HepG2 (cell line): ENCODE measurements around the gene POFUT2.
A peak's percentile ranks its signal among the peaks of the same experiment; 100 is the strongest.

Experiments
- BCL3 ChIP-seq: sonication (generic); formaldehyde crosslinking; IDR thresholded peaks from 2 replicates; pipeline ENCODE4 v1.5.1; 2020; ENCODE audit warnings: mild to moderate bottlenecking, missing genetic modification reagents, moderate library complexity
- PATZ1 ChIP-seq: sonication (generic); formaldehyde crosslinking; IDR thresholded peaks from 2 replicates; pipeline ENCODE4 v1.4.0; 2020; ENCODE audit warnings: missing genetic modification reagents

GRCh38 chr21:45306832-45307571 is 19.3 kb upstream of the POFUT2 start:
- TF ChIP-seq BCL3 (CRISPR knock-in tag) (peak; percentile 82; the same call in 1 of the 2 replicates), PATZ1 (CRISPR knock-in tag) (peak; percentile 93)
